MG63 (cell line): ENCODE measurements around the gene DDX43. TPM values are rescaled to one million over a fixed set of nuclear protein-coding genes. Genes with fewer than 3 reads are reported as not detected.
"Not testable (repeated sequence)": the region's sequence is repeated elsewhere in the genome, so short reads cannot be mapped to it uniquely, and the experiment has no call there.

Source experiments
- DNase-seq: peaks from one replicate; pipeline ENCODE4 v3.0.0-alpha.2; 2020
- H3K27me3 ChIP-seq: fragments of 250-450 bp; sonication (Bioruptor Pico); 2 replicates; pipeline ENCODE4 v1.5.1; 2020; ENCODE audit warnings: mild to moderate bottlenecking, moderate library complexity
- H3K36me3 ChIP-seq: fragments of 250-450 bp; sonication (Bioruptor Pico); 2 replicates; pipeline ENCODE4 v1.5.1; 2020; ENCODE audit warnings: mild to moderate bottlenecking, moderate library complexity
- H3K4me3 ChIP-seq: fragments of 250-450 bp; sonication (Bioruptor Pico); 2 replicates; pipeline ENCODE4 v1.5.1; 2020; ENCODE audit warnings: mild to moderate bottlenecking, moderate library complexity
- H3K9me3 ChIP-seq: fragments of 250-450 bp; sonication (Bioruptor Pico); 2 replicates; pipeline ENCODE4 v1.5.1; 2020; ENCODE audit warnings: mild to moderate bottlenecking, moderate library complexity
- total RNA-seq: library from RNA; depleted of rRNA; stranded (reverse); fragments of >200 nt; shearing (Covaris generic); gene quantifications from 2 replicates; pipeline ENCODE4 v1.2.3, GENCODE V29; 2014; ENCODE audit warnings: low replicate concordance; rRNA removed

The DDX43 gene
- total RNA-seq, 1 experiment from 2014 or later = not detected

DNA sequence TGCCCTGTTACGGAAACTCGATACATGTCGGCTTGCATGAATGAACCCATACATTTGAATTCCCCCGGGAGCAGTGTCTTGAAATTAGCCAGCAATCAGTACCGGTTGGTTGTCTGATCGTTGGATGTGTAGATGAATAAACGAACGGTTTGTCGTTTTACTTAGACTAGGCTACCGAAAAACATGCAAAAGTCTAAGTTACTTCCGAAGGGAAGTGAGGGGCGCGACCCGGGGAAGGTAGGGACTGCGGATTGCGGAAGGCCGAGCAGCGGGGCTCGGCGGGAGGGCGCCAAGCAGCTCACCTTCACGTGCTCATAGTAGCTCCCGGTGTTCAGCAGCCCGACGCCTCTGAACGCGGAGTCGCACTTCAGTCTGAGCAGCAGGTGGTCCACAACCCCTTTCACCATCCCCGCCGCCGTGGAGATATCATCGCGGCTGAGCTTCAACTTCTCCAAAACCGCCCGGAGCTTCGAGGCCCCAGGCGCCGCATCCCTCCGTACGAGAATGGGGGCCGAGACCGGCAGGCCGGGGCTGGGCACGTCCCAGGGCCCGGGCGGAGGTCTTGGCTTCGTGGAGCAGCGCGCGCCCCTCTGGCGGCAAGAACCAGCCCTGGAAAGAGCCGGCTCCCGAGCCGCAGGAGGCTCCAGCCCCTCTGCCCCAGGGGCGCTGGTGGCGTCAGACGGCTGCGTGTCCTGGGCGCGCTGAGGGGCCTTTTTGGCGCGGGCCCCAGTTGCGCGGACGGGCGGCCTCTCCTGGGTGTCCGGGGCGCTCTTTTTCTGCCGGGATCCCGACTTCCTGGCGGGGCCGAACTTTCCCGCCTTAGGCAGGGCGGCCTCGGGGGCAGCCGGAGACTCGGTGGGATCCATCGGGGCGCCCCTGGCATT is 56.8 kb downstream of the DDX43 start:
- Histone ChIP-seq H3K27me3 (no peaks in the 10 kb centered on the region), H3K36me3 (peaks cover 32% of the 10 kb centered on the region), H3K9me3 (no peaks in the 10 kb centered on the region), H3K4me3 (peak overlapping the region; percentile 70)
- DNase-seq = peak; percentile 70

DNA sequence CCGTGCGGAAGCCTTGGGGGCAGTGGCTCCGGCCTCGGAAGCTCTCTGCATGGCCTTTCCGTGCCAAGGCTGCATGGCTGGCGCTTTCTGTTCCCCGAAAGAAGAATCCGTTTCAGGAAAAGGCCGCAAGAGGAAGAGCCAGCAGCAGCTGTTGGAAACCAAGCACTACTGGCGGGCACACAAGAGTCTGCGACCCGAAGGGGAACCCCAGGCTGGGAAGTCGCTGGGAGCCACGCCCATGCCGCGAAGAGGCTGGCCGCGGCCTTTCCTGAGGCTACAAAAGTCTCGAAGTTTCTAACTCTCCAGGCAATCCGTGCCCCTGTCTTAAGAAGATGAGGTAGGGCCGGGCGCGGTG is 57.5 kb downstream of the DDX43 start, which contains the start of gene CGAS:
CGAS (minus strand) TSS at position 191 of the 355 bp plus-strand sequence; CDS start at position 75, 116 bp downstream.
- DNase-seq = peak; percentile 88
- H3K4me3 ChIP-seq = peak within 1 kb of the TSS; percentile 70

DNA sequence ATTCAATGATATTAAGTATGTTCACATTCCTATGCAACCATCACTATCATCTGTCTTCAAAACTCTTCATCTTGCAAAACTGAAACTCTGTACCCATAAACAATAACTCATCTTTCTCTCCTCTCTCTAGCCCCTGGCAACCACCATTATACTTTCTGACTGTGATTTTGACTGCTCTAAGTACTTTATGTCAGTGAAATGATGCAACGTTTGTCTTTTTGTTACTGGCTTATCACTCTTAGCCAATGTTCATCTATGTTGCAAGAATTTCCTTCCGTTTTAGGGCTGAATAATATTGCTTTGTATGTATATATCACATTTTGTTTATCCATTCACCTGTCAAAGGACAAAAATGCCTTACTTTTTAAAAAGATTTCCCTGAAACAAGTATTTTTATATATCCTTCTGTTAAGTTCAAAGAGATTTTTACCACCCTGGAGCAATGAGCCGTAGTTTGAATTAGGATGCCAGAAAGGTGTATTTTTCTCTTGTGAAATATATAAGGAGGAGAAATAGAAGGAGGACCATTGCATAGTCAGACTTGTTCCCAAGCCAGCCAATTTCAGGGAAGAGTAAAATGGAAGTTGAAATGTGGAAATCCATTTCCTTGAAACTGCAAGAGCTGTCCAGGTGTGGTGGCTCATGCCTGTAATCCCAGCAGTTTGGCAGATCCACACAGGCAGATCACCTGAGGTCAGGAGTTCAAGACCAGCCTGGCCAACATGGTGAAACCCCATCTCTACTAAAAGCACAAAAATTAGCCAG is 61.4 kb downstream of the DDX43 start:
- H3K36me3 ChIP-seq = no peaks in the 10 kb centered on the region
- no peak for DNase-seq
- H3K9me3 ChIP-seq = no peaks in the 10 kb centered on the region
- no peak overlapping the region for H3K4me3 ChIP-seq
- no peaks in the 10 kb centered on the region for H3K27me3 ChIP-seq

More for the DNA sequence above, 57.5 kb downstream of the DDX43 start, which contains the start of gene CGAS:
- Histone ChIP-seq H3K9me3 (no peaks in the 10 kb centered on the region), H3K36me3 (peaks cover 28% of the 10 kb centered on the region), H3K27me3 (no peaks in the 10 kb centered on the region)

DNA sequence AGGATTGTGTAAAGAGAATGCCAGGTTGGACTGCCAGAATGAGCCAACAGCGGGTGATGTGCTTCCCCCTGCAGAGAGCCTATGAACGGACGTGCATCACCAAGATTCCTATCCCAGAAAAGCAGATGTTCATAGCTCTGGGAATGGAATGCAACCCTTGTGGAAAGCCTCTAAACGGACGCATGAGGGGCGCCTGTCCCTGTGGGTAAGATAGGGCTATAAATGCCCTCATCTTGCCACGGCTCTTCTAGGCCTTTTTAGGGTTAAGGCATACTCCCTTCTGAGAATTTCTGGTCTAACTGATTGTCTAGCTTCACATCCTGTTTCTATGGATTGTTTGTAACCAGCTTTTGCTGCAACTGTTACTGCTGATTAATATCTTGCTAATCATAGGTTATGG is 64.8 kb downstream of the DDX43 start:
- not testable (repeated sequence) for H3K27me3 ChIP-seq, H3K9me3 ChIP-seq, DNase-seq, H3K4me3 ChIP-seq
- peaks cover 11% of the 10 kb centered on the region; the same call in 1 of the 2 replicates for H3K36me3 ChIP-seq

DNA sequence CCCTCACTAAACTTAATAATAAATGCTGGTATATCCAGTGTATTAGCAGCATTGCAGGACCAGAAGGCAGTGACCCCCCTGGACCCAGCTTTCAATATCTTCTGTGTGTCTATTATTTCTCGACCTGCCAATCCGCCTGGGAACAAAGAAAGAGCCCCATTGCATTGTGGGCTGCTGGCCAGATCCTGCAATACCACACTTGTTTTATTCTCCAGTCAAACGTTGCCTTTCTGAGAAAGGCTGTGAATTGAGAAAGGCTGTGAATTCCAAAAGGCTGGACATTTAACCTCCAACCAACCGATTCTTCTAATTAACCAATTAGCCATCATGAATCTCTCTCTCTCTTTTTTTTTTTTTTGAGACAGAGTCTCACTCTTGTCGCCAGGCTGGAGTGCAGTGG is 65.4 kb downstream of the DDX43 start:
- H3K4me3 ChIP-seq = no peak overlapping the region
- H3K9me3 ChIP-seq = no peaks in the 10 kb centered on the region
- no peak for DNase-seq
- H3K27me3 ChIP-seq = no peaks in the 10 kb centered on the region
- peaks cover 11% of the 10 kb centered on the region; the same call in 1 of the 2 replicates for H3K36me3 ChIP-seq

DNA sequence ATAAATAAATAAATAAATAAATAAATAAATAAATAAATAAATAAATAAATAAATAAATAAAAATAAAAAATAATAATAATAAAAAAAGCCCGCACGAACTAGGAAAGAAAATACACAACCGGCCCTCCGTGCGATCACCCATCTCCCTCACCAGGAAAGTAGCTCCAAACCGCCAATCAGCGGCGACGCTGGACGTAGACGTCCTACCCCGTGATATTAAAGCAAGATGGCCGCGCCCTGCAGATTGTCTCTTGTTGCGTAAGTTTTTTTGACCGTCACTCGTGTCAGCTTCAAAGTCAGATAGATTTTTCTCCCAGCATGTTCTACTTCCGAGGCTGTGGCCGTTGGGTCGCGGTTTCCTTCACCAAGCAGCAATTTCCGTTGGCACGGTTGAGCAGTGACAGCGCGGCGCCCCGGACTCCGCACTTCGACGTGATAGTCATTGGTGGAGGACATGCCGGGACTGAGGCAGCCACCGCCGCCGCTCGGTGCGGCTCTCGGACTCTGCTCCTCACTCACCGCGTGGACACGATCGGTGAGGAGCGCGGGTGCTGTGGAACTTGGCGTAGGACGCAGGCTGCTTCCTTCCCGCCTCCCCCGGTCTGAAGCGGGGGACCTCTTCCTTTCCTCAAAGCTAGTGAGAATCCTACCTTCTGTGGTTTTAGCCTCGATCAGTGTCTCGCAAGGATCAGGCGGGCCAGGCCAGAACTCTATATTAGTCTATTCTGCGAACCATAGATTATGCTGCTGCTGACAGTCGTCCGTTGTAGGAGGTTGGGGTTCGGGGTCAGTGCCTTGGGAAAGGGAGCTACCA is 67.1 kb downstream of the DDX43 start, which contains the start of gene MTO1:
MTO1 (plus strand) TSS at position 201 of the 814 bp plus-strand sequence; CDS start at position 319, 118 bp downstream.
- Histone ChIP-seq H3K4me3 (peak within 1 kb of the TSS; percentile 96), H3K9me3 (no peaks in the 10 kb centered on the region), H3K36me3 (peaks cover 13% of the 10 kb centered on the region), H3K27me3 (no peaks in the 10 kb centered on the region)
- DNase-seq = peak; percentile 88

Other genes with a start within 250 kb of the DDX43 start
- not detected in 2 replicates for gene KHDC1L, start 169.3 kb upstream of the DDX43 start, total RNA-seq
- 2.3 and 3.5 TPM in 2 replicates for gene KHDC1, start 131.6 kb upstream of the DDX43 start, total RNA-seq
- gene DPPA5, start 40.6 kb upstream of the DDX43 start, total RNA-seq = not detected in 2 replicates
- not detected in 2 replicates for gene KHDC3L, start 32.2 kb upstream of the DDX43 start, total RNA-seq
- not detected in 2 replicates for gene OOEP, start 24.9 kb upstream of the DDX43 start, total RNA-seq
- gene CGAS, start 57.5 kb downstream of the DDX43 start, total RNA-seq = 14.0 and 18.8 TPM in 2 replicates
- 20.1 and 21.1 TPM in 2 replicates for gene MTO1, start 66.9 kb downstream of the DDX43 start, total RNA-seq
- 14,402 and 16,931 TPM in 2 replicates for gene EEF1A1, start 126.2 kb downstream of the DDX43 start, total RNA-seq